ENCODE data around the gene CAMK2B.

The CAMK2B gene

DNA sequence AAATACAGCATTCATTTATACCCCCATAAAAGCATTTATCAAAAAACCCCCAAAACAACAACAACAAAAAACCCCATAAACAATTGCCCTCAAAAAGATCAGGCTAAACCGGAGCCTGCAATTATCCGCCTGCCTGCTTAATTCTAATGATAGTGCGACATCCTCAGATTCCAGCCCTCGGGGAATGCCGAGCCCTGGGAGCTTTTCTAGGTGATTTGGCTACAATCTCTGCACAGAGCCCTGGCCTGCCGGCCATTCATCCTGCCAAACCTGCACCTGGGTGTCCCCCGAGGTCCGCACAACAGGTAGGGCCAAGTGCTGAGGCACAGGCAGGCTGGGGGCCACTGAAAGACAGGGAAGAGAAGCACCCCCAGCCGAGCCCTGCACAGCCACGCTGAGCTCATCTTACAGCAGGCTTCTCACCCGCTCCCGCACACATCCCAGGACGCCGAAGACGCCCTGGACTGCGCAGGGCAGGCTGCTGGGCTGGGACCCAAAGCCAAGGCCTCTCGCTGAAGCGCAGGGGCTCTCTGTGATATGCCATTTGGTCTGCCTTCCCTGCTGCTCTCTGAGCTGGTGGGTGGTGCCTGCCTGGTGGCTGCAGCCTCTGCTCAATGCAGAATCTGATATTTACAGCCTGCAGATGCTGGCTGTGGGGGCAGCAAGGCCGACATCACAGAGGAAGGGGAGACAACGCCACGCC, 57.5 kb downstream of the CAMK2B start:
- no peak overlapping the region for H3K4me3 ChIP-seq (ENCODE audit: low read depth, low read length)
- TF ChIP-seq, protein P1, sequence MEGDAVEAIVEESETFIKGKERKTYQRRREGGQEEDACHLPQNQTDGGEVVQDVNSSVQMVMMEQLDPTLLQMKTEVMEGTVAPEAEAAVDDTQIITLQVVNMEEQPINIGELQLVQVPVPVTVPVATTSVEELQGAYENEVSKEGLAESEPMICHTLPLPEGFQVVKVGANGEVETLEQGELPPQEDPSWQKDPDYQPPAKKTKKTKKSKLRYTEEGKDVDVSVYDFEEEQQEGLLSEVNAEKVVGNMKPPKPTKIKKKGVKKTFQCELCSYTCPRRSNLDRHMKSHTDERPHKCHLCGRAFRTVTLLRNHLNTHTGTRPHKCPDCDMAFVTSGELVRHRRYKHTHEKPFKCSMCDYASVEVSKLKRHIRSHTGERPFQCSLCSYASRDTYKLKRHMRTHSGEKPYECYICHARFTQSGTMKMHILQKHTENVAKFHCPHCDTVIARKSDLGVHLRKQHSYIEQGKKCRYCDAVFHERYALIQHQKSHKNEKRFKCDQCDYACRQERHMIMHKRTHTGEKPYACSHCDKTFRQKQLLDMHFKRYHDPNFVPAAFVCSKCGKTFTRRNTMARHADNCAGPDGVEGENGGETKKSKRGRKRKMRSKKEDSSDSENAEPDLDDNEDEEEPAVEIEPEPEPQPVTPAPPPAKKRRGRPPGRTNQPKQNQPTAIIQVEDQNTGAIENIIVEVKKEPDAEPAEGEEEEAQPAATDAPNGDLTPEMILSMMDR (IDR thresholded peaks at IDR 0.05; ENCODE audit: borderline replicate concordance, insufficient read depth, low read depth, low read length): no peak

DNA sequence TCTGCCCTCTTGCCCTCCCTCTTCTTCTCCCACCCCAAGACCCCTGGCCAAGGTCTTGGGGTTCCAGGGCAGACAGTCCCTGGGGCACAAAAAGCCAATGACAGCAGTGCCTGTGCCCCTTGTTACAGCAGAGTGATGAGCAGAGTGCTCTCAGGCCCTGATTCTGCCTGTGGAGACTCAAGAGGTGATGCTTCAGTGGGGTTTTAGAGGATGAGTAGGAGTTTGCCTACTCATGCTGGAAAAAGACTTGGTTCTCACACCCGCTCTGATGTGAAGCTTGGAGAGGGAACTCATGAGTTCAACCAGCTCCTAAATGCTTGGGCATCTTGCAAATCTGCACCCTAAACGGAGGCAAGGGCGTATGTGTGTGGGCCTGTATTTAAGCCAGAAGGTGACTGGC, 58.2 kb downstream of the CAMK2B start:
- no peak overlapping the region for H3K4me3 ChIP-seq (ENCODE audit: low read depth, low read length)
- TF ChIP-seq, protein P1 (IDR thresholded peaks at IDR 0.05; ENCODE audit: borderline replicate concordance, insufficient read depth, low read depth, low read length): no peak

DNA sequence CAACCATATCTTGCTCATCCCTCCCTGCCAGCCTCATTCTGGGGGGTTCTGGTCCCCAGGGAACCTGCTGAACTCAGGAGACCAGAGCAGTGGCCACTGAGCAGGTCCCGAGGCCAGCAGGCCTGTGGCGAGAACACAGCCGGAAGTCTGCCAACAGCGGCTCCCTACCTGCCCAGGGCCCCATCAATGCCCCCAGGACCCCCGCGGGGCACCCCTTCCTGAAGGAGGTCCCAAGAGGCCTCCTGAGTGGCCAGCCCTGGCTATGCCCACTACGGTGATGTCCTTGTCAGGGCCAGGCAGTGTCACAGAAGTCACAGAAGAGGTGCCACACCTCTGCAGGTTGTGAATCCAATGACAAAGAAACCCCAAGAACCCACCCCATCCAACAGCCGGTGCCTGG, 58.9 kb downstream of the CAMK2B start:
- TF ChIP-seq, protein P1 (IDR thresholded peaks at IDR 0.05; ENCODE audit: borderline replicate concordance, insufficient read depth, low read depth, low read length): no peak
- H3K4me3 ChIP-seq (ENCODE audit: low read depth, low read length): no peak overlapping the region

DNA sequence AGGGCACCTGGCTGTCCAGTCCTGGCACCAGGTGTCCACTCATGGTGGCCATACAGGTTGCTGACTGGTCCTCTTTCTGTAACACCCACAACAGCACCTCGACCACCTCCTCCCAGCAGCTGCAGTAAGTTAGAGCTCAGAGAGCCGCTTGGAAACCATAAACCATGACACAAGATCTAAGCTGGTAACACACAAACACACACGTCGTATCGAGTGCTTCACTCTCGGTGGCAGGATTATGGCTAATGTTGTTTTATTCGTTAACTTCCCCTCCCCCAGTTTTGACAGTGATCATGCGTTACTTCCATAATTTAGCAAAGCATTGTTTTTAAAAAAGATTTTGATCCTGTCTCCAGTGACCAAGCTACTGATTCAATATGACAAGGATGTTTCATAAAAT, 59.7 kb downstream of the CAMK2B start:
- no peak overlapping the region for H3K4me3 ChIP-seq (ENCODE audit: low read depth, low read length)
- TF ChIP-seq, protein P1 (IDR thresholded peaks at IDR 0.05; ENCODE audit: borderline replicate concordance, insufficient read depth, low read depth, low read length): no peak

DNA sequence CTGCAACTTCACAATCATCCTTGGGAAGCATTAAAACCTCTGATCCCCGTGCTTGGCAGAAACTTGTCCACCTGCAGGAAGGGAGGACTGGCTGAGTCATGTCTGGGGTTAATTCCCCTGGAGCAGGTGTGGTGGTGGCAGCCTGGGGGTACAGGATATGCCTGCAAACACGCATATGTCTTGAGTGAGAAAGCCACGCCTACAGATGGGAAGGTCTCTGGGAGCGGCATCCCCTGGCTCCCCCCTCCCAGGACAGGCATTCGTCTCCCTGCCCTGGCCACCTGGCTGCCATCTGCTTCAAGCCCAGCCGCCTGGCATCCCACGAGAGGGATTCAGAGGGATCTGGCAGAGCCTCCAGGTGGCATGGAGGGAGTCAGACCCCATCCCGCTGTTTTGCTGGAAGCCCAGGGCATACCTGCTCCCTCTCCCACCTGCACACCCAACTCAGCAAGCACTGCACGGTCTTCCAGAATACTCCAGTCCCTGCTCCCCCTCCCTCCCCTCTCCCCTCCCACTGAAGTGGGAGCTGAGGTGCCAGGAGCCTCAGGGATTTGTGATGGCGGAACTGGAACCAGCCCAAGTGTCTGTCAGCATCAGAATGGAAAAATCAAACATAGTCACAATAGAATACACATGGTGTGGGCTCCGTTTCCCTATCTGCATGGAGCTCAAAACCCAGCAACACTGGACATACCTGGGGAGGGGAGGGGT, 61.0 kb downstream of the CAMK2B start:
- no peak overlapping the region for H3K4me3 ChIP-seq (ENCODE audit: low read depth, low read length)
- TF ChIP-seq, protein P1 (IDR thresholded peaks at IDR 0.05; ENCODE audit: borderline replicate concordance, insufficient read depth, low read depth, low read length): no peak

DNA sequence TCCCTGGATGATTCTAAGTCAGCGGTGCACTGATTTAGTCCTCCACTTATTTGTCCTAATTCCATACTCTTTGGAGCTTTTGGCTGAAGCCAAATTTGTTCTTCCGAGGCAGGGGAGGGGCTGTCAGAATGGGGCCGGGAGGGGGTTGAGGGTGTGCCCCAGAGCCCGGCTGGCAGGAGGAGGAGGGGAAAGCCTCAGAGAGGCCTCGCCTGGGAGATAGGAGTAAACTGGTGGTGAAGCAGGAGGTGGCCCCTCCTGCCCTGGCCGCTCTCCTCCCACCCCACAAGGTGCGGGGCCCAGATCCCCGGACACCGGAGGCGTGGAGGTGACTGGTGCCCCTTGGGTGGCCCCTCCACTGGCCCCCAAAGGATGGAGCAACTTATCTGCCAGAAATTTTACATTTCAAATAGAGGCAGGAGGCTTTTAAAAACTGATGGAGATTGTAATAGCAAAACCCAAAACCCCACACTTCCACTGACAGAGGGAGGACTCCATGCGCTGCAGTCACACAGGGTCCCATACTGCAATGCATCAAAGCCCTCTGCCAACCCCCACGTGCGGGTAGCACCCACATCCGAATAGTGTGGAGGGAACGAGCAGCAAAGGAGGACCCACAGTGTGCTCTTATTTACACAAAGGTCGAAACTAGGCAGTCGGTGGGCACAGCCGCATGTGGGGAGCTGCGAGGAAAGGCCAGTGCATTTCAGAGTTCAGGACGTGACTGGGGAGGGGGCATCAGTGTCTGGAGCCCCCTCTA, 61.9 kb downstream of the CAMK2B start:
- no peak overlapping the region for H3K4me3 ChIP-seq (ENCODE audit: low read depth, low read length)
- TF ChIP-seq, protein P1 (IDR thresholded peaks at IDR 0.05; ENCODE audit: borderline replicate concordance, insufficient read depth, low read depth, low read length): no peak

Data from GM12875 (cell line).